Heart right ventricle (tissue), 16 donors: ENCODE measurements around the gene CSNK1A1L. TPM values are rescaled to one million over a fixed set of nuclear protein-coding genes. Genes with fewer than 3 reads are reported as not detected.
A peak's percentile ranks its signal among the peaks of the same experiment; 100 is the strongest.

ENCODE experiments used
- ATAC-seq, 8 donors: fragments of 200-7000 bp; cut with Tn5 transposase; one replicate each; pipeline ENCODE4 v1.9.1; 2020; ENCODE audit warnings: mild to moderate bottlenecking in 8 of 8, moderate library complexity in 8 of 8, moderate number of reproducible peaks in 1 of 8
- DNase-seq, 2 donors: peaks; one replicate each; pipeline ENCODE4 v3.0.0-alpha.2; 2020
- H3K27ac ChIP-seq, 10 donors: fragments of 200-600 bp; sonication (generic) in 2 of 10; one replicate each; pipeline versions ENCODE4 v1.5.0 to v1.8.0; 2020 to 2022; ENCODE audit warnings: mild to moderate bottlenecking in 3 of 10
- H3K27me3 ChIP-seq, 7 donors: fragments of 200-600 bp; one replicate each; pipeline ENCODE4 v1.8.0; 2021 to 2022; ENCODE audit warnings: mild to moderate bottlenecking in 2 of 7
- H3K36me3 ChIP-seq, 9 donors: fragments of 200-600 bp; sonication (generic) in 1 of 9; one replicate each; pipeline versions ENCODE4 v1.5.0 to v1.8.0; 2020 to 2022; ENCODE audit warnings: mild to moderate bottlenecking in 2 of 9
- H3K4me1 ChIP-seq, 9 donors: fragments of 200-600 bp; sonication (generic) in 1 of 9; one replicate each; pipeline versions ENCODE4 v1.5.0 to v1.8.0; 2020 to 2022; ENCODE audit warnings: mild to moderate bottlenecking in 4 of 9
- H3K4me3 ChIP-seq, 10 donors: fragments of 200-600 bp; sonication (generic) in 2 of 10; one replicate each; pipeline versions ENCODE4 v1.5.0 to v1.8.0; 2020 to 2022; ENCODE audit warnings: mild to moderate bottlenecking in 7 of 10, moderate library complexity in 2 of 10
- H3K9me3 ChIP-seq, 11 donors: fragments of 200-600 bp in 10 of 11; sonication (generic) in 2 of 11; one replicate each; pipeline versions ENCODE4 v1.5.0 to v1.8.0; 2013 to 2022; ENCODE audit warnings: mild to moderate bottlenecking in 2 of 11, control low read depth in 1 of 11, moderate library complexity in 1 of 11
- CTCF ChIP-seq, 9 donors: fragments of 200-600 bp; sonication (generic) in 2 of 9; IDR thresholded peaks; one replicate each; pipeline versions ENCODE4 v1.5.0 to v1.8.0; 2021 to 2022; ENCODE audit warnings: antibody characterized with exemption in 9 of 9, mild to moderate bottlenecking in 5 of 9, moderate library complexity in 1 of 9
- WGBS, 2 donors: extraction: QIAGEN DNeasy Blood & Tissue Kit; methylation state at CpG; one replicate each; pipeline ENCODE4 v1.1.7; 2013; ENCODE audit warnings: inconsistent platforms in 1 of 2; 5-methylcytosine and 5-hydroxymethylcytosine counted together
- intact Hi-C, 10 donors: fragments of 100-400 bp; cut with DNase I; formaldehyde crosslinking; loops; one replicate each; pipeline versions ENCODE4 v1.11.1 to v1.14.2; 2022
- polyA plus RNA-seq, 2 donors: library from polyadenylated mRNA; stranded (reverse); fragments of 200-250 nt; gene quantifications; one replicate each; pipeline ENCODE4 v1.2.3, GENCODE V29; 2013
- total RNA-seq, 10 donors: library from RNA; stranded (reverse); fragmentation: NEBNext Ultra II Directional in 3 of 10; extraction: Animal tissue kit (Norgen Biotek cat#: 25700) in 3 of 10; gene quantifications; one replicate each; pipeline versions ENCODE4 v1.2.1 to v1.2.4, GENCODE V29; 2021 to 2023
- donor health status: Arrhythmogenic right ventricular cardiomyopathy.
- donor health status: ischemic (EF 13 %, LVEDD 7.1; RV severe dilation, severe dysfunction).
- donor health status: healthy with polysubstance abuse.
- donor health status: DM: no; HTN: yes; CAD: no.
- donor health status: DM: no; HTN: no; CAD: no.
- donor health status: ischemic (EF 25% LVEDD 6.9; RV normal size, moderate dysfunction).
- donor health status: ischemic (EF 25% LVEDD 5.7; RV mildly dilated, moderate dysfunction).
- donor health status: healthy.
- donor health status: DM: yes; HTN: yes; CAD: no.
- donor health status: Ischemic cardiomyopathy.
- donor health status: ischemic (EF 35%, LVEDD 5.7; RV mildly dilated, moderate dysfunction).
- donor health status: nonischemic (EF 11% LVEDD 7.7; RV severe dilation, severe dysfunction).
- donor health status: DM: yes; HTN: yes; CAD: no.
- donor health status: PGD.
- donor health status: ischemic (EF 29% LVEDD 5.4; RV normal size, mild dysfunction).
- donor health status: nonischemic (EF 23%, LVEDD 6.1; RV moderate dilation, normal function).

CSNK1A1L gene
- total and polyA plus RNA-seq, 12 donors = not detected

- H3K27ac ChIP-seq = peak overlapping the region in 2 of 10 donors; percentile 35 to 79
- intact Hi-C loops = no loop called here
- WGBS, 2 donors = 81 to 86% methylated on average over 2 of the region's 2 CpGs
Observed at GRCh38 chr13:37090912-37091311, 14.6 kb downstream of the CSNK1A1L start.

GRCh38 chr13:37089495-37089894 is 16.0 kb downstream of the CSNK1A1L start:
- peak overlapping the region in 1 of 10 donors; percentile 68 for H3K27ac ChIP-seq
- ATAC-seq (no peak), DNase-seq (no peak)
- no peaks in the 10 kb centered on the region for H3K27me3 ChIP-seq
- H3K4me3 ChIP-seq = no peak overlapping the region
- H3K9me3 ChIP-seq = no peaks in the 10 kb centered on the region
- TF ChIP-seq CTCF (IDR thresholded peaks at IDR 0.05) = no peak
- peaks cover 0 to 9% (median 0%) of the 10 kb centered on the region in 9 donors for H3K4me1 ChIP-seq
- 88 to 94% methylated on average over 3 of the region's 3 CpGs for WGBS, 2 donors
- H3K36me3 ChIP-seq = no peaks in the 10 kb centered on the region
- intact Hi-C loops = no loop called here

More at GRCh38 chr13:37090912-37091311, 14.6 kb downstream of the CSNK1A1L start:
- Histone ChIP-seq H3K27me3 (no peaks in the 10 kb centered on the region), H3K4me3 (peak overlapping the region in 1 of 10 donors; percentile 1), H3K9me3 (no peaks in the 10 kb centered on the region), H3K36me3 (no peaks in the 10 kb centered on the region), H3K4me1 (peaks cover 0 to 9% (median 0%) of the 10 kb centered on the region in 9 donors)
- ATAC-seq = peak in 1 of 8 donors; percentile 14
- no peak for TF ChIP-seq CTCF (IDR thresholded peaks at IDR 0.05)
- no peak for DNase-seq

GRCh38 chr13:37087486-37087885 is 18.0 kb downstream of the CSNK1A1L start:
- DNase-seq (no peak), ATAC-seq (no peak)
- TF ChIP-seq CTCF (IDR thresholded peaks at IDR 0.05) = no peak
- no peak overlapping the region for H3K4me3 ChIP-seq
- no peaks in the 10 kb centered on the region for H3K9me3 ChIP-seq
- WGBS, 2 donors = 79 to 88% methylated on average over 2 of the region's 2 CpGs
- intact Hi-C loops = no loop called here
- H3K36me3 ChIP-seq = no peaks in the 10 kb centered on the region
- peaks cover 0 to 9% (median 0%) of the 10 kb centered on the region in 9 donors for H3K4me1 ChIP-seq
- peak overlapping the region in 1 of 10 donors; percentile 68 for H3K27ac ChIP-seq
- no peaks in the 10 kb centered on the region for H3K27me3 ChIP-seq

- no peaks in the 10 kb centered on the region for H3K9me3 ChIP-seq
- peaks cover 0 to 9% (median 0%) of the 10 kb centered on the region in 9 donors for H3K4me1 ChIP-seq
- intact Hi-C loops = no loop called here
- no peaks in the 10 kb centered on the region for H3K36me3 ChIP-seq
- DNase-seq (no peak), ATAC-seq (no peak)
- H3K4me3 ChIP-seq = no peak overlapping the region
- no peaks in the 10 kb centered on the region for H3K27me3 ChIP-seq
- 61 to 68% methylated on average over 2 of the region's 2 CpGs for WGBS, 2 donors
- no peak for TF ChIP-seq CTCF (IDR thresholded peaks at IDR 0.05)
- no peak overlapping the region for H3K27ac ChIP-seq
Observed at GRCh38 chr13:37085606-37086005, 19.9 kb downstream of the CSNK1A1L start.
